ENCODE measurements around the gene EMILIN3. TPM values are rescaled to one million over a fixed set of nuclear protein-coding genes. Genes with fewer than 3 reads are reported as not detected.

EMILIN3 gene
- total RNA-seq, 5 donors from 2014 or later (not counting 1 experiment from before 2014, with no cell fraction given) = not detected

DNA sequence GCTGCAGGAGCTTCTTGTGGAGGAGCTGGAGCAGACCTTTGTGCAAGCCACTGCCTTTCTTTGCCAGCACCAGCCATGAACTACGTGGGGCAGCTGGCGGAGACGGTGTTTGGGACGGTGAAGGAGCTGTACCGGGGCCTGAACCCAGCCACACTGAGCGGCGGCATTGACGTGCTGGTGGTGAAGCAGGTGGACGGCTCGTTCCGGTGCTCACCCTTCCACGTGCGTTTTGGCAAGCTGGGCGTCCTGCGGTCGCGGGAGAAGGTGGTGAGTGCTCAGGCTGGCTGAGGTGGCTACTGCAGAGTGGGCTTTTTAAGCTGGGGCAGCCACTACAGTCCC, 20.9 kb downstream of the EMILIN3 start:
- DNase-seq (no peak), ATAC-seq (replicated peaks in 1 of 4) (no peak)
- Histone ChIP-seq H3K9me3 (no peaks in the 10 kb centered on the region), H3K36me3 (ENCODE audit: control insufficient read depth in 2 of 2, extremely low read depth in 1 of 2, insufficient read depth in 1 of 2, low read length in 1 of 2) (no peaks in the 10 kb centered on the region), H3K4me1 (ENCODE audit: control insufficient read depth in 1 of 2, extremely low read depth in 1 of 2, insufficient read depth in 2 of 2, low read length in 2 of 2) (peaks cover 0 to 2% of the 10 kb centered on the region in 2 experiments), H3K4me3 (ENCODE audit: control insufficient read depth in 1 of 2, extremely low read depth in 1 of 2, low read length in 1 of 2) (no peak overlapping the region), H3K27me3 (replicated peaks in 1 of 2; ENCODE audit: control insufficient read depth in 2 of 2, extremely low read depth in 1 of 2, insufficient read depth in 2 of 2, low read length in 1 of 2) (peaks cover 0 to 4% of the 10 kb centered on the region in 2 experiments), H3K27ac (ENCODE audit: low read length) (no peak overlapping the region)
- H3K27me3 Mint-ChIP-seq = peaks cover 0 to 4% of the 10 kb centered on the region in 2 donors
- no peaks in the 10 kb centered on the region for H3K9me3 Mint-ChIP-seq
- CTCF ChIA-PET = interaction anchor here in 1 of 2 donors (0.5 to 0.6 kb wide), 2 partner anchors 126 to 390 kb away, joined by 3 read pairs; no protein-coding TSS in a partner anchor
- H3K4me1 Mint-ChIP-seq = no peaks in the 10 kb centered on the region
- H3K36me3 Mint-ChIP-seq = no peaks in the 10 kb centered on the region
- H3K4me3 Mint-ChIP-seq = no peak overlapping the region
- no peak overlapping the region for H3K27ac Mint-ChIP-seq
- POLR2A ChIA-PET = no interaction called here
- WGBS (ENCODE audit: insufficient coverage) = 93% methylated on average over 13 of the region's 17 CpGs

GRCh38 chr20:41344938-41345728, 21.5 kb downstream of the EMILIN3 start:
- H3K27me3 Mint-ChIP-seq = no peaks in the 10 kb centered on the region
- no peaks in the 10 kb centered on the region for H3K36me3 Mint-ChIP-seq
- Histone ChIP-seq H3K4me1 (ENCODE audit: control insufficient read depth in 1 of 2, extremely low read depth in 1 of 2, insufficient read depth in 2 of 2, low read length in 2 of 2) (peaks cover 3 to 8% of the 10 kb centered on the region in 2 experiments), H3K27me3 (replicated peaks in 1 of 2; ENCODE audit: control insufficient read depth in 2 of 2, extremely low read depth in 1 of 2, insufficient read depth in 2 of 2, low read length in 1 of 2) (peaks cover 0 to under 1% of the 10 kb centered on the region in 2 experiments), H3K9me3 (no peaks in the 10 kb centered on the region), H3K4me3 (ENCODE audit: control insufficient read depth in 1 of 2, extremely low read depth in 1 of 2, low read length in 1 of 2) (no peak overlapping the region), H3K36me3 (ENCODE audit: control insufficient read depth in 2 of 2, extremely low read depth in 1 of 2, insufficient read depth in 1 of 2, low read length in 1 of 2) (no peaks in the 10 kb centered on the region), H3K27ac (ENCODE audit: low read length) (no peak overlapping the region)
- H3K4me3 Mint-ChIP-seq = no peak overlapping the region
- DNase-seq = no peak
- 84% methylated on average over 10 of the region's 11 CpGs for WGBS (ENCODE audit: insufficient coverage)
- CTCF ChIA-PET = interaction anchor here in 1 of 2 donors (0.6 kb wide), 1 partner anchor 389 kb away, joined by 3 read pairs; no protein-coding TSS in a partner anchor
- H3K27ac Mint-ChIP-seq = no peak overlapping the region
- ATAC-seq (replicated peaks in 1 of 4) = no peak
- POLR2A ChIA-PET = no interaction called here
- no peaks in the 10 kb centered on the region for H3K9me3 Mint-ChIP-seq
- H3K4me1 Mint-ChIP-seq = peaks cover 3 to 4% (median 3%) of the 10 kb centered on the region in 3 donors

GRCh38 chr20:41344477-41344876, 22.1 kb downstream of the EMILIN3 start:
- Histone ChIP-seq H3K4me1 (ENCODE audit: control insufficient read depth in 1 of 2, extremely low read depth in 1 of 2, insufficient read depth in 2 of 2, low read length in 2 of 2) (peaks cover 4 to 14% of the 10 kb centered on the region in 2 experiments), H3K9me3 (no peaks in the 10 kb centered on the region), H3K36me3 (ENCODE audit: control insufficient read depth in 2 of 2, extremely low read depth in 1 of 2, insufficient read depth in 1 of 2, low read length in 1 of 2) (no peaks in the 10 kb centered on the region), H3K27me3 (replicated peaks in 1 of 2; ENCODE audit: control insufficient read depth in 2 of 2, extremely low read depth in 1 of 2, insufficient read depth in 2 of 2, low read length in 1 of 2) (peaks cover 0 to 5% of the 10 kb centered on the region in 2 experiments), H3K27ac (ENCODE audit: low read length) (no peak overlapping the region), H3K4me3 (ENCODE audit: control insufficient read depth in 1 of 2, extremely low read depth in 1 of 2, low read length in 1 of 2) (no peak overlapping the region)
- H3K4me3 Mint-ChIP-seq = no peak overlapping the region
- H3K9me3 Mint-ChIP-seq = no peaks in the 10 kb centered on the region
- H3K4me1 Mint-ChIP-seq = peaks cover 8 to 10% (median 10%) of the 10 kb centered on the region in 3 donors
- H3K27me3 Mint-ChIP-seq = peaks cover 0 to 3% of the 10 kb centered on the region in 2 donors
- H3K36me3 Mint-ChIP-seq = no peaks in the 10 kb centered on the region
- H3K27ac Mint-ChIP-seq = no peak overlapping the region
- ATAC-seq (replicated peaks in 1 of 4) (no peak), DNase-seq (no peak)
- ChIA-PET POLR2A (no interaction called here), CTCF (no interaction called here)
- WGBS (ENCODE audit: insufficient coverage) = 94% methylated on average over 3 of the region's 4 CpGs

- Histone ChIP-seq H3K27me3 (replicated peaks in 1 of 2; ENCODE audit: control insufficient read depth in 2 of 2, extremely low read depth in 1 of 2, insufficient read depth in 2 of 2, low read length in 1 of 2) (peaks cover 5 to 7% of the 10 kb centered on the region in 2 experiments), H3K4me3 (ENCODE audit: control insufficient read depth in 1 of 2, extremely low read depth in 1 of 2, low read length in 1 of 2) (no peak overlapping the region), H3K27ac (ENCODE audit: low read length) (no peak overlapping the region), H3K36me3 (ENCODE audit: control insufficient read depth in 2 of 2, extremely low read depth in 1 of 2, insufficient read depth in 1 of 2, low read length in 1 of 2) (no peaks in the 10 kb centered on the region), H3K4me1 (ENCODE audit: control insufficient read depth in 1 of 2, extremely low read depth in 1 of 2, insufficient read depth in 2 of 2, low read length in 2 of 2) (peaks cover 4 to 14% of the 10 kb centered on the region in 2 experiments), H3K9me3 (no peaks in the 10 kb centered on the region)
- WGBS (ENCODE audit: insufficient coverage) = 97% methylated on average over 5 of the region's 9 CpGs
- CTCF ChIA-PET = interaction anchor here in 1 of 2 donors (0.6 kb wide), 1 partner anchor 79 kb away, joined by 3 read pairs; no protein-coding TSS in a partner anchor
- Mint-ChIP-seq H3K27me3 (peaks cover 0 to 4% of the 10 kb centered on the region in 2 donors), H3K4me1 (peaks cover 8 to 11% (median 10%) of the 10 kb centered on the region in 3 donors), H3K36me3 (no peaks in the 10 kb centered on the region), H3K27ac (no peak overlapping the region), H3K9me3 (no peaks in the 10 kb centered on the region), H3K4me3 (no peak overlapping the region)
- POLR2A ChIA-PET = no interaction called here
- ATAC-seq (replicated peaks in 1 of 4) (no peak), DNase-seq (no peak)
These were observed 23.8 kb downstream of the EMILIN3 start for GRCh38 chr20:41342474-41343464.

GRCh38 chr20:41340327-41341055, 26.1 kb downstream of the EMILIN3 start, which contains the start of gene LPIN3:
TSS of gene LPIN3 (plus strand) at chr20:41340821. CDS start at chr20:41345804, 4,983 bp downstream.
- no peaks in the 10 kb centered on the region for H3K9me3 Mint-ChIP-seq
- peaks cover 8 to 11% (median 10%) of the 10 kb centered on the region in 3 donors for H3K4me1 Mint-ChIP-seq
- peak in 30 of 35 experiments; percentile 7 to 64 (median 31) for DNase-seq
- H3K36me3 Mint-ChIP-seq = no peaks in the 10 kb centered on the region
- H3K4me1 ChIP-seq (ENCODE audit: control insufficient read depth in 1 of 2, extremely low read depth in 1 of 2, insufficient read depth in 2 of 2, low read length in 2 of 2) = peaks cover 4 to 14% of the 10 kb centered on the region in 2 experiments
- no peaks in the 10 kb centered on the region for H3K9me3 ChIP-seq
- peaks cover 5 to 15% of the 10 kb centered on the region in 2 experiments for H3K27me3 ChIP-seq (replicated peaks in 1 of 2; ENCODE audit: control insufficient read depth in 2 of 2, extremely low read depth in 1 of 2, insufficient read depth in 2 of 2, low read length in 1 of 2)
- no peaks in the 10 kb centered on the region for H3K36me3 ChIP-seq (ENCODE audit: control insufficient read depth in 2 of 2, extremely low read depth in 1 of 2, insufficient read depth in 1 of 2, low read length in 1 of 2)
- peak within 1 kb of the TSS; percentile 22 to 57 for H3K4me3 ChIP-seq (ENCODE audit: control insufficient read depth in 1 of 2, extremely low read depth in 1 of 2, low read length in 1 of 2)
- CTCF ChIA-PET = interaction anchor here (0.6 to 2.2 kb wide), 6 partner anchors 11 to 373 kb away, joined by 3 to 12 read pairs (median 4); no protein-coding TSS in a partner anchor
- 15% methylated on average over 17 of the region's 33 CpGs for WGBS (ENCODE audit: insufficient coverage)
- POLR2A ChIA-PET = interaction anchor here in 1 of 2 donors (0.5 to 0.7 kb wide), 2 partner anchors 144 to 175 kb away, joined by 3 to 13 read pairs; no protein-coding TSS in a partner anchor
- H3K4me3 Mint-ChIP-seq = peak within 1 kb of the TSS; percentile 67 to 82 (median 73)
- H3K27me3 Mint-ChIP-seq = peaks cover 2 to 9% of the 10 kb centered on the region in 2 donors
- peak; percentile 68 to 87 (median 72) for ATAC-seq (replicated peaks in 1 of 4)
- H3K27ac ChIP-seq (ENCODE audit: low read length) = no peak within 1 kb of the TSS
- H3K27ac Mint-ChIP-seq = peak within 1 kb of the TSS; percentile 24 to 46

Measured in T-cell (primary cell).